Spleen (tissue), 11 donors: ENCODE data around the gene LENG8. TPM values are rescaled to one million over a fixed set of nuclear protein-coding genes. Genes with fewer than 3 reads are reported as not detected.

Source experiments
- DNase-seq: peaks from one replicate; pipeline ENCODE4 v3.0.0-alpha.2; 2020
- H3K27ac ChIP-seq, 8 donors: fragments of 200-600 bp; sonication (generic) in 7 of 8; 1 replicate in 4 of 8; 2 replicates in 4 of 8; pipeline versions ENCODE4 v1.5.0 to v1.8.0; 2016 to 2021; ENCODE audit warnings: inconsistent platforms in 4 of 8, mild to moderate bottlenecking in 4 of 8, moderate library complexity in 1 of 8
- H3K27me3 ChIP-seq, 7 donors: fragments of 200-600 bp; sonication (generic) in 6 of 7; replicated peaks in 1 of 7; 1 replicate in 4 of 7; 2 replicates in 3 of 7; pipeline versions ENCODE4 v1.5.0 to v1.8.0; 2016 to 2021; ENCODE audit warnings: inconsistent platforms in 3 of 7, mild to moderate bottlenecking in 1 of 7
- H3K36me3 ChIP-seq, 6 donors: fragments of 200-600 bp; sonication (generic) in 5 of 6; 1 replicate in 4 of 6; 2 replicates in 2 of 6; pipeline versions ENCODE4 v1.5.0 to v1.8.0; 2016 to 2021; ENCODE audit warnings: inconsistent platforms in 2 of 6
- H3K4me1 ChIP-seq, 6 donors: fragments of 200-600 bp; sonication (generic) in 5 of 6; 1 replicate in 3 of 6; 2 replicates in 3 of 6; pipeline versions ENCODE4 v1.5.0 to v1.8.0; 2016 to 2021; ENCODE audit warnings: inconsistent platforms in 3 of 6
- H3K4me3 ChIP-seq, 8 donors: fragments of 200-600 bp; sonication (generic) in 7 of 8; 1 replicate in 4 of 8; 2 replicates in 4 of 8; pipeline versions ENCODE4 v1.5.0 to v1.8.0; 2016 to 2021; ENCODE audit warnings: inconsistent platforms in 4 of 8, mild to moderate bottlenecking in 4 of 8, moderate library complexity in 2 of 8
- H3K9me3 ChIP-seq, 8 donors: fragments of 200-600 bp; sonication (generic) in 7 of 8; 1 replicate in 4 of 8; 2 replicates in 4 of 8; pipeline versions ENCODE4 v1.5.0 to v1.8.0; 2016 to 2021; ENCODE audit warnings: inconsistent platforms in 4 of 8
- POLR2A ChIP-seq, 3 donors: fragments of 450-650 bp; IDR thresholded peaks; one replicate each; pipeline ENCODE4 v1.5.1; 2017; ENCODE audit warnings: antibody characterized with exemption in 3 of 3, mild to moderate bottlenecking in 1 of 3
- POLR2AphosphoS5 ChIP-seq, 3 donors: sonication (generic); formaldehyde crosslinking; IDR thresholded peaks; one replicate each; pipeline ENCODE4 v1.5.1; 2017; ENCODE audit warnings: antibody characterized with exemption in 3 of 3
- WGBS, 5 donors: extraction: QIAGEN DNeasy Blood & Tissue Kit in 3 of 5; methylation state at CpG; one replicate each; pipeline versions ENCODE4 v1.1.5 to v1.1.7; 2013 to 2018; 5-methylcytosine and 5-hydroxymethylcytosine counted together
- intact Hi-C: fragments of 100-400 bp; cut with DNase I; formaldehyde crosslinking; loops from one replicate; pipeline ENCODE4 v1.15.0; 2023; ENCODE audit warnings: low total_unique reads
- polyA plus RNA-seq, 3 donors: library from polyadenylated mRNA; stranded (reverse); fragments of 200-250 nt; gene quantifications; one replicate each; pipeline ENCODE4 v1.2.1, GENCODE V29; 2013
- total RNA-seq, 7 donors: library from RNA; depleted of rRNA in 3 of 7; stranded (reverse); fragments of >200 nt in 3 of 7; fragmentation: NEBNext Ultra II Directional in 4 of 7; extraction: Animal tissue kit (Norgen Biotek cat#: 25700) in 4 of 7; gene quantifications; one replicate each; pipeline versions ENCODE4 v1.1.0 to v1.2.1, GENCODE V29; 2016 to 2021
- TF ChIP-seq, protein P1 (sequence below), 11 experiments: fragments of 200-600 bp in 7 of 11; fragments of 450-650 bp in 4 of 11; sonication (generic) in 4 of 11; IDR thresholded peaks in 8 of 11; conservative IDR thresholded peaks in 3 of 11; 1 replicate in 7 of 11; 2 replicates in 4 of 11; pipeline versions ENCODE4 v1.4.0 to v1.8.0; 2016 to 2021; ENCODE audit warnings: antibody characterized with exemption in 11 of 11, inconsistent platforms in 4 of 11, mild to moderate bottlenecking in 1 of 11
- donor health status: healthy with polysubstance abuse.
- donor health status: DM: no; HTN: no; CAD: no; lungs with moderate emphysema.
- donor health status: DM: no; HTN: no; CAD: no.
- donor health status: Bipolar disorder and iron deficiency.
- donor health status: healthy.
- donor health status: DM: no; HTN: no; CAD: no.
- donor health status: DM: yes; HTN: yes; CAD: no.

The LENG8 gene
- total and polyA plus RNA-seq, 10 donors, result 69.2 to 293 (median 178) TPM

DNA sequence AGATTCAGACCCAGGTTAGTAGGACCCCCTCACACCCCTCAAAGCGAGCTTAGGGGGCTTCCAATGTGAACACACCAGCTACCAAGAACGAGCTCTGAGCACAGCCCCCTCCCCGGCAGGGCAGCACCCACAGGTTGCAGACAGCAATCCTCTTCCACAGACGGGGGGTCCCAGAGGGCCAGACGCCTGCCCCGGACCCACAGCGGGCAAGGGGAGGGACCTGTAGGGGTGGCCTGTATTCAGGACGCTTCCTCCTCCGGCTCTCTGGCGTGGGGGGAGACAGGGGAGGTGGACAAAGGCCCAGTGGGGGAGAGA lies 29.0 kb upstream of the LENG8 start:
- TF ChIP-seq POLR2AphosphoS5 (IDR thresholded peaks at IDR 0.05) (no peak), POLR2A (IDR thresholded peaks at IDR 0.05) (no peak)
- TF ChIP-seq, protein P1, sequence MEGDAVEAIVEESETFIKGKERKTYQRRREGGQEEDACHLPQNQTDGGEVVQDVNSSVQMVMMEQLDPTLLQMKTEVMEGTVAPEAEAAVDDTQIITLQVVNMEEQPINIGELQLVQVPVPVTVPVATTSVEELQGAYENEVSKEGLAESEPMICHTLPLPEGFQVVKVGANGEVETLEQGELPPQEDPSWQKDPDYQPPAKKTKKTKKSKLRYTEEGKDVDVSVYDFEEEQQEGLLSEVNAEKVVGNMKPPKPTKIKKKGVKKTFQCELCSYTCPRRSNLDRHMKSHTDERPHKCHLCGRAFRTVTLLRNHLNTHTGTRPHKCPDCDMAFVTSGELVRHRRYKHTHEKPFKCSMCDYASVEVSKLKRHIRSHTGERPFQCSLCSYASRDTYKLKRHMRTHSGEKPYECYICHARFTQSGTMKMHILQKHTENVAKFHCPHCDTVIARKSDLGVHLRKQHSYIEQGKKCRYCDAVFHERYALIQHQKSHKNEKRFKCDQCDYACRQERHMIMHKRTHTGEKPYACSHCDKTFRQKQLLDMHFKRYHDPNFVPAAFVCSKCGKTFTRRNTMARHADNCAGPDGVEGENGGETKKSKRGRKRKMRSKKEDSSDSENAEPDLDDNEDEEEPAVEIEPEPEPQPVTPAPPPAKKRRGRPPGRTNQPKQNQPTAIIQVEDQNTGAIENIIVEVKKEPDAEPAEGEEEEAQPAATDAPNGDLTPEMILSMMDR (IDR thresholded peaks at IDR 0.05 in 8 of 11, conservative IDR thresholded peaks at IDR 0.05 in 3 of 11), result no peak
- Histone ChIP-seq H3K9me3 (no peaks in the 10 kb centered on the region), H3K4me1 (peaks cover 0 to 44% (median 23%) of the 10 kb centered on the region in 6 donors), H3K4me3 (no peak overlapping the region), H3K27me3 (peaks cover 7 to 96% (median 42%) of the 10 kb centered on the region in 7 donors), H3K27ac (peak overlapping the region in 2 of 8 donors; percentile 30), H3K36me3 (no peaks in the 10 kb centered on the region)
- intact Hi-C loops, result no loop called here
- no peak for DNase-seq
- WGBS, 5 donors, result 42 to 56% (median 53%) methylated on average over 7 to 10 of the region's 10 CpGs

DNA sequence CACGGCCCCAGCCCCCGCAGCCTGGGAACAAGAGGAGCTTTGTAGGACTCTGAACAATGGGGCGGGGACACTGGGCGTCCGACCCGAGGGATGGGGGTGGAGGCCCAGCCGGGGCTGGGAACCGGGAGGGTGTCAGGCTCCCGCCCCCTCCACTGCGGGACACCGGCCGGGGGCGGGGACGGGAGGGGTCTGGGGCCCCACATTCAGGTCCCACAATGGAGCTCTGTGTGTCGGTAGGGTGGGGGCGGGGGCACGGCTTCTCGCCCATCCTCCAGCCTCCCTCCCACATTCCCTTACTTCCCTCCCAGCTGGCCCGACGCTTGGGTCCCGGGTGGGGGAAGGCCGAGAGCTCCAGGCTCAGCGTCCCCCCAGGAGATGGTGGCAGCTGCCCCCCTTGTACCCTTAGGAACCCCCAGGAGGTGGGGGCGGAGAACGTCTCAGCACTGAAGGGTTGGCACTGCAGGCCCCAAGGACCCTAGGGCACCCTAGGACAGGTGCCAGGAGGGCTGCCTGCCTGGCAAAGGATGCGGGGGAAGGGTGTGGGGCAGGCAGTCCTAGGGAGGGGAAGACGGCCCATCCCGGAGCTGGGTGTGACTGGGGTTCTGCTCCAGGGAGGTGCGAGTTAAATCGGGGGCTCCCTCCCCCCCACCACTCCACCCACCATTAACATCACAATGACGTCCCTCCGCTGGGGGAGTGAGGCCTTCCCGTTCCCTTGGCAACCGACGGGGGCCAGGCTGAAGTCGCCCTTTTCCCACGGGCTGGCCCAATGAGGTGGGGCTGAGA lies 28.4 kb upstream of the LENG8 start:
- peaks cover 0 to 39% (median 21%) of the 10 kb centered on the region in 6 donors for H3K4me1 ChIP-seq
- 31 to 52% (median 40%) methylated on average over 24 to 37 of the region's 37 CpGs for WGBS, 5 donors
- no peak for DNase-seq
- intact Hi-C loops, result no loop called here
- peak overlapping the region in 1 of 8 donors; percentile 13 for H3K4me3 ChIP-seq
- TF ChIP-seq, protein P1 (IDR thresholded peaks at IDR 0.05 in 8 of 11, conservative IDR thresholded peaks at IDR 0.05 in 3 of 11), result no peak
- TF ChIP-seq POLR2A (IDR thresholded peaks at IDR 0.05) (no peak), POLR2AphosphoS5 (IDR thresholded peaks at IDR 0.05) (no peak)
- peaks cover 6 to 96% (median 42%) of the 10 kb centered on the region in 7 donors for H3K27me3 ChIP-seq
- H3K36me3 ChIP-seq, result no peaks in the 10 kb centered on the region
- H3K27ac ChIP-seq, result peak overlapping the region in 2 of 8 donors; percentile 30 to 35
- no peaks in the 10 kb centered on the region for H3K9me3 ChIP-seq

DNA sequence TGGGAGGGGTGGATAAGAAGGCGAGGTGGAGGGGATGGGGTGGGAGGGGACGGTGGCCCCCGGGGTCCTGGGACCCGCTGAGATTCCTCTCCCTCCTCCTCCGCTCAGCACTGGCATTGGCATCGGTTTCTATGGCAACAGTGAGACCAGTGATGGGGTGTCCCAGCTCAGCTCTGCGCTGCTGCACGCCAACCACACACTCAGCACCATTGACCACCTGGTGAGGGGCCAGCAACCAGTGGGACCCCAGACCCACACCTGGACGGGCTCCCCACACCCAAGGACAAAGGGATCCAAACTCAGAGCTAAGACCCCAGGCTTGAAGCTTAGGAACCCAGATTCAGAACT lies 27.9 kb upstream of the LENG8 start:
- peaks cover 6 to 96% (median 42%) of the 10 kb centered on the region in 7 donors for H3K27me3 ChIP-seq
- no peaks in the 10 kb centered on the region for H3K9me3 ChIP-seq
- intact Hi-C loops, result no loop called here
- no peaks in the 10 kb centered on the region for H3K36me3 ChIP-seq
- DNase-seq, result no peak
- no peak overlapping the region for H3K4me3 ChIP-seq
- no peak for TF ChIP-seq POLR2A (IDR thresholded peaks at IDR 0.05)
- TF ChIP-seq, protein P1 (IDR thresholded peaks at IDR 0.05 in 8 of 11, conservative IDR thresholded peaks at IDR 0.05 in 3 of 11), result no peak
- no peak for TF ChIP-seq POLR2AphosphoS5 (IDR thresholded peaks at IDR 0.05)
- H3K4me1 ChIP-seq, result peaks cover 0 to 33% (median 19%) of the 10 kb centered on the region in 6 donors
- WGBS, 5 donors, result 52 to 68% (median 57%) methylated on average over 5 to 9 of the region's 9 CpGs
- no peak overlapping the region for H3K27ac ChIP-seq

DNA sequence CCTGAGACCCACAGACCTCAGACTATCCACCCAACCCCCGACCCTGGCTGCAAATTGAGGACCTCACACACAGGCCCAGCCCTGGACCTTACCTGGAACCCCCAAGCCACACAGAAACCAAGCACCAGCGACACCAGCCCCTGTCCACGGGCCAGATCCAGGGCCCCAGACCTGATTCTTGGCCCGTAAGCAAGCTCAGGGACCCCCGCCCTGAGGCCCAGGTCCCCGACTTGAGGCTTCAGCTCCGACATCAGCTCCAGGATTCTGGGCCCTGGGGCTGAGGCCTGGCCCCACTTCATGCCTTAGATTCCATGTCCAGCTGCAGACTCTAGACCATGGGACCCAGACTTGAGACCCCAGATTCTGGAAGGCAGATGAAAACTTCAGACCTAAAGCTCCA lies 27.5 kb upstream of the LENG8 start:
- WGBS, 5 donors, result 85 to 94% (median 88%) methylated on average over 6 to 7 of the region's 7 CpGs
- Histone ChIP-seq H3K27me3 (peaks cover 5 to 96% (median 42%) of the 10 kb centered on the region in 7 donors), H3K9me3 (no peaks in the 10 kb centered on the region), H3K27ac (no peak overlapping the region), H3K4me1 (peaks cover 0 to 30% (median 19%) of the 10 kb centered on the region in 6 donors), H3K36me3 (no peaks in the 10 kb centered on the region), H3K4me3 (no peak overlapping the region)
- intact Hi-C loops, result no loop called here
- DNase-seq, result no peak
- no peak for TF ChIP-seq POLR2AphosphoS5 (IDR thresholded peaks at IDR 0.05)
- TF ChIP-seq, protein P1 (IDR thresholded peaks at IDR 0.05 in 8 of 11, conservative IDR thresholded peaks at IDR 0.05 in 3 of 11), result no peak
- no peak for TF ChIP-seq POLR2A (IDR thresholded peaks at IDR 0.05)
